Activated T-helper 17 cell treated with anti-CD3 and anti-CD28 coated beads, Interleukin-2, amount 50 U/mL, for 72 hours (primary cell): ENCODE measurements around the gene HOPX. TPM values are rescaled to one million over a fixed set of nuclear protein-coding genes. Genes with fewer than 3 reads are reported as not detected.
A peak's percentile ranks its signal among the peaks of the same experiment; 100 is the strongest.
"Not testable (repeated sequence)": the region's sequence is repeated elsewhere in the genome, so short reads cannot be mapped to it uniquely, and the experiment has no call there.

Source experiments
- ATAC-seq: fragments of 150-1000 bp; cut with Tn5 transposase; replicated peaks from 2 replicates; pipeline ENCODE4 v1.10.0; 2021; ENCODE audit warnings: mild to moderate bottlenecking, moderate library complexity
- H3K27ac Mint-ChIP-seq: one replicate; pipeline ENCODE4 v1.8.0; 2022; ENCODE audit warnings: mixed read lengths
- H3K27me3 Mint-ChIP-seq: one replicate; pipeline ENCODE4 v1.8.0; 2022; ENCODE audit warnings: mixed read lengths
- H3K36me3 Mint-ChIP-seq: one replicate; pipeline ENCODE4 v1.8.0; 2022; ENCODE audit warnings: low read depth, mild to moderate bottlenecking, mixed read lengths
- H3K4me1 Mint-ChIP-seq: one replicate; pipeline ENCODE4 v1.8.0; 2022; ENCODE audit warnings: mixed read lengths
- H3K4me3 Mint-ChIP-seq: one replicate; pipeline ENCODE4 v1.8.0; 2022; ENCODE audit warnings: mild to moderate bottlenecking, mixed read lengths
- H3K9me3 Mint-ChIP-seq: one replicate; pipeline ENCODE4 v1.8.0; 2022; ENCODE audit warnings: mixed read lengths
- total RNA-seq, 2 donors: library from RNA; stranded (reverse); gene quantifications; one replicate each; pipeline ENCODE4 v1.2.3, GENCODE V29; 2022

HOPX gene
- total RNA-seq, 2 donors from 2014 or later, result 53.6 to 118 TPM

DNA sequence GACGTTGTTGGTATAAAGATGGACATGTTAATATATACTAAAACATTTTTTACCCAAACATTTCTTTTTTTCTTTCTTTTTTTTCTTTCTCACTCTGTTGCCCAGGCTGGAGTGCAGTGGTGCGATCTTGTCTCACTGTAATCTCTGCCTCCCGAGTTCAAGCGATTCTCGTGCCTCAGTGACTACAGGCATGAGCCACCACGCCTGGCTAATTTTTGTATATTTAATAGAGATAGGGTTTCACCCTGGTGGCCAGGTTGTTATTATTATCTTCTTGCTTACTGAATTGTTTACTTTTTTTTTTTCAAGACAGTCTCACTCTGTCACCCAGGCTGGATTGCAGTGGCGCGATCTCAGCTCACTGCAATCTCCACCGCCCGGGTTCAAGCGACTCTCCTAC is 68.8 kb downstream of the HOPX start:
- Mint-ChIP-seq H3K36me3 (no peaks in the 10 kb centered on the region), H3K27ac (no peak overlapping the region), H3K4me3 (no peak overlapping the region), H3K27me3 (peaks cover 9% of the 10 kb centered on the region), H3K4me1 (no peaks in the 10 kb centered on the region), H3K9me3 (no peaks in the 10 kb centered on the region)
- no peak for ATAC-seq

DNA sequence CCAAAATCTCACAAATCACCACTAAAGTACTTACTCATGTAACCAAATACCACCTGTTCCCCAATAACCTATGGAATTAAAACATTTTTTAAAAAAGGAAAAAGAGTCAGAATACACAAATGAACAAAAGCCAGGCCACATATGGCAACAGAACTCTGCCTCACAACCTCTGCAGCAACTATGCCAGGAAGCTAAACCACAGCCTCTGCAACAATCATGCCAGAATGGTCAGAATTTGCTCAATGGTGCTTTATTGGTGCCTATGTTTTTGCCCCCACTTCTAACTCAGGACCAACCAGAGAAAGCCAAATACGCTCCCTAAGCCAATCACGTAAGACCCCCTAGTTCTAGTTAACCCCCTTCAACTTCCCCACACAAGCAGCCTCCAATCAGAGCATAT is 69.6 kb downstream of the HOPX start:
- no peak for ATAC-seq
- H3K27ac Mint-ChIP-seq, result peak overlapping the region; percentile 7
- no peaks in the 10 kb centered on the region for H3K36me3 Mint-ChIP-seq
- H3K9me3 Mint-ChIP-seq, result no peaks in the 10 kb centered on the region
- no peak overlapping the region for H3K4me3 Mint-ChIP-seq
- H3K4me1 Mint-ChIP-seq, result no peaks in the 10 kb centered on the region
- peaks cover 14% of the 10 kb centered on the region for H3K27me3 Mint-ChIP-seq

DNA sequence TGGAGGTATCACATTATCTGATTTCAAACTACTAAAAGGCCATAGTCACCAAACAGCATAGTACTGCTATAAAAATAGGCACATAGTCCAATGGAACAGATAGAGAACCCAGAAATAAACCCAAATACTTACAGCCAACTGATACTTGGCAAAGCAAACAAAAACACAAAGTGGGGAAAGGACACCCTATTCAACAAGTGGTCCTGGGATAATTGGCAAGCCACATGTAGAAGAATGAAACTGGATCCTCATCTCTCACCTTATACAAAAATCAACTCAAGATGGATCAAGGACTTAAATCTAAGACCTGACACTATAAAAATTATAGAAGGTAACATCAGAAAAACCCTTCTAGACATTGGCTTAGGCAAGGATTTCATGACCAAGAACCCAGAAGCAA is 70.9 kb downstream of the HOPX start:
- H3K27me3 Mint-ChIP-seq, result peaks cover 11% of the 10 kb centered on the region
- H3K27ac Mint-ChIP-seq, H3K4me3 Mint-ChIP-seq, ATAC-seq, H3K36me3 Mint-ChIP-seq, H3K4me1 Mint-ChIP-seq, H3K9me3 Mint-ChIP-seq: not testable (repeated sequence)

DNA sequence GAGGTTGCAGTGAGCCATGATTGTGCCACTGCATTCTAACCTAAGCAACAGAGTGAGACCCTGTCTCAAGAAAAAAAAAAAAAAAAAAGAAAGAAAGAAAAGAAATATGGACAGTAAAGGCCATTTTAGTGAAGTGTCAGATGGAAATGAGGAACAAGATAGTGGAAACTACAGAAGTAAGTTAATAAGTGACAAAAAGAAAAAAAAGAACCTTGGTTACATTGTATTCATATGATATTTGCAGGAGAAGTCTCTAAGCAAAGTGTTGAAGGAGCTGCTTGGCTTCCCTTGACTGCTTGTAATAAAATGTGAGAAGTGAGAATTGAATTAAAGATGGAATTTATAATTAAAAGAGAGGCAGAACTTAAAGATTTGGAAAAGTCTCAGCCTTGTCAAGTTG is 73.2 kb downstream of the HOPX start:
- Mint-ChIP-seq H3K27ac (no peak overlapping the region), H3K9me3 (no peaks in the 10 kb centered on the region), H3K36me3 (no peaks in the 10 kb centered on the region), H3K4me3 (no peak overlapping the region), H3K4me1 (no peaks in the 10 kb centered on the region), H3K27me3 (peaks cover 6% of the 10 kb centered on the region)
- ATAC-seq, result no peak

DNA sequence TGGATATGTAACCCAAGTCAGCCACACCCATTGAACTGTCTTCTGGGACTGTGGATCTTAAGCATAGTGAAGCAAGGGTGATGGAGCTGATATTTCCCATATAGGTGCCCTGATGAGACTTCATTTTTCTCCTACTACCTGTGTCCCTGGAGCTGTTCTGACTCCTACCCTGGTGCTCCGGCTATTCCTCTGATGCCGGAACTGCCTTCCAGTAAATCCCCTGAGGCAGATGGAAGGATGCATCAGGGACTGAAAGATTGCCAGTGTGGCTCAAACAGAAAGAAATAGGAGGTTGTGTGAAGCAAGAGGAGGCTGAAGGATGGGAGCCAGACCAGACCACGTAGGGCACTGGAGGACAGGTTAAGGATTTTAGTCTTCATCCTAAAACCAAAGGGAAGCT is 74.7 kb downstream of the HOPX start:
- Mint-ChIP-seq H3K4me3 (no peak overlapping the region), H3K4me1 (no peaks in the 10 kb centered on the region), H3K36me3 (no peaks in the 10 kb centered on the region), H3K9me3 (no peaks in the 10 kb centered on the region), H3K27me3 (peaks cover 6% of the 10 kb centered on the region), H3K27ac (no peak overlapping the region)
- no peak for ATAC-seq

DNA sequence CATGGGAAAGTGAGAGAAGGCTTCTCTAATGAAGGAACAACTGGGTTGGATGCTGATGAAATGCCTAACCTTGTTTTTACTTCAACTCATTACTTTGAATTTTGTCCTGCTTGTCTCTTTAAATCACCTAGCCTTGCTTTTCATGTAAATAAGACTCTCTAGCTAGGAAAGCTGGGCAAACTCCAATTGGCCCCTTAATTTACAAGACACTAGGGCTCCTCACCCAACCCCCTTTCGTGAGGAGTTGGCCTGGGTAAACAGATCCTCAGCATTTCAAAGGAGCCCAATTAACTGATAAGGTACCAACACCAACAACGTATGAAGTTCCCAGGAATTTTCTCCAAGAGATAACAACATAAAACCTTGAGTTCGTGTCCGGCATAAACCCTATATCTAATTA is 75.6 kb downstream of the HOPX start:
- not testable (repeated sequence) for H3K36me3 Mint-ChIP-seq, H3K27ac Mint-ChIP-seq, H3K4me1 Mint-ChIP-seq, ATAC-seq, H3K4me3 Mint-ChIP-seq, H3K27me3 Mint-ChIP-seq, H3K9me3 Mint-ChIP-seq

DNA sequence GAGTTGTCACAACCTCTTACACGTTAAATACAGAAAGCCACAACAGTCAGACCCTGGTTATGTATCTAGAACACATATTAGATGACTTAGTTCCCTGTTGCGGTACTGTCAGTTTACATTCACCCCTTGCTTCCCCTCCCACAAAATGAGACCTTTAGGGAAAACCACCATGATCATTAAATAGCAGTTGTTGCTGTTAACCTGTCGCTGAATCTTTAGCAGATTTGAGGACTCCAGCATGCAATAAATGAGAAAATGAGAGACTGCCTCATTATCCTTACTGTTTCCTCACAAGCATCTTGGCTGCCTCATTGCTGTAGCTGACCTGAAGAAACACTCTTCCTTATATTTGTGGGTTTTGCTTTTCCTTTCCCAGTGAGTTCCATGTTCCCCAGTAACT is 77.8 kb downstream of the HOPX start:
- Mint-ChIP-seq H3K9me3 (peaks cover 3% of the 10 kb centered on the region), H3K27me3 (peaks cover 6% of the 10 kb centered on the region), H3K4me3 (no peak overlapping the region), H3K36me3 (no peaks in the 10 kb centered on the region), H3K27ac (no peak overlapping the region), H3K4me1 (no peaks in the 10 kb centered on the region)
- ATAC-seq, result no peak

Other genes starting within 250 kb of the HOPX start
- 10 to 100 TPM; 38.5 to 50.1 TPM for gene PPAT, start 245.7 kb downstream of the HOPX start, total RNA-seq
- 100 to 1,000 TPM; 284 to 360 TPM for gene PAICS, start 245.0 kb downstream of the HOPX start, total RNA-seq
- 100 to 1,000 TPM; 125 to 162 TPM for gene SRP72, start 213.7 kb downstream of the HOPX start, total RNA-seq
- under 1 TPM; 0.24 to 0.37 TPM for gene ARL9, start 175.5 kb downstream of the HOPX start, total RNA-seq
- gene SPINK2, start 140.4 kb upstream of the HOPX start, total RNA-seq, result not detected
- gene REST, start 226.6 kb upstream of the HOPX start, total RNA-seq, result 10 to 100 TPM; 39.5 to 51.8 TPM